NCI-H2029 treated with DMSO at 0.1 percent for 48 hours (cell line): Measurements from ENCODE around the gene CNNM2.

Source experiments
- DNase-seq: peaks from one replicate; lab custom pipeline; 2025; lab: John Stamatoyannopoulos, UW

CNNM2 gene

DNA sequence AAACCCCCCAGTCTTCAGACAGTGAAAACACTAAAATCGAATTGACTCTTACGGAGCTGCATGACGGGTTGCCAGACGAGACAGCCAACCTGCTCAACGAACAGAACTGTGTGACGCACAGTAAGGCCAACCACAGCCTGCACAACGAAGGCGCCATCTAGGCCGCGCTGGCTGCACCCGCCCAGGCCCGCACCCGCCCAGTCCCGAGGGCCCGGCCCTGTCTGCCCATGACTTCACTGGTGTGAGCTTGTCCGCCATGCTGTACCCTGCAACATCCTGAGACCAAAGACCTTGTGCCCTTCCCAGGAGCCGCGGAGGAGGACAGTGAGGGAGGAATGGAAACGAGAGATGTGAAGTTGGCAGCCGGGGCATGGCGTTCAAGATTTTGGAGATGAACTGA lies 158.9 kb downstream of the CNNM2 start:
- DNase-seq = no peak

DNA sequence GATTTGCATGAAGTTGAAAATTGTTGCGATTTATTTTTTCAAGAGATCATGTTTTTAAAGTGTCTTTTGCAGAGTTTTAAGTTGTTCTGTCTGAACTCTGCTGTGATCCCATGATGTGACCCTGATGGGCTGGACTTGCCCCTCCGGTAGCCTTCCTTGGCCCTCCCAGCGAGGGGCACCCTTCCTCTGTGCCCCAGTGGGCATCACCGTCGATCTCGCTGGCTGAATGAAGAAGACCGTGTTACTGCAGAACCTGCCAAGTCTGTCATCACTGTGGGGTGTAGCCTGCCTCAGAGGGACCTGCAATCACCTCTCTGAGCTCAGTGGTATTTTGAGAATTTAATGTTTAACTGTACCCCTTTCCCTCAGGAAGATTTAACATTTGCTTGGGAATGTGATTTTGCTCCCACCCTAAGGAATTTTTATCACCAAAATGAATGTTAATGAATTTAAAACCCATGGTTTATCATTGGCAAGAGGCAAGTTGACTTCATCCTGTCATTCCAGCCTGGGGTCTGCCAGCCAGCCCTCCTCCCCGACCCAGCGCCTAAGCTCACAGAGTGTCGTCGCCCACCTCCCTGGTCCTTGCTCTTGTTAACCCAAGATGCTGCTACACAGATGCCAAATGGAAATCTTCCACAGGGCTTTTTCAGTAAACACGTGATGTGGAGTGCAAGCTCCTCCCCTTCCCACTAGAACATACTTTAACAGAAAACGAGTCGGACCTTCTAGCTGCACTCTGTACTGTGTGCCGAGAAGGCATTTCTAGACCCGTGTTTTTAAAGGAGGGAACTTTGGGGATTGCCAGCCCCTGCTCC lies 159.6 kb downstream of the CNNM2 start:
- no peak for DNase-seq

DNA sequence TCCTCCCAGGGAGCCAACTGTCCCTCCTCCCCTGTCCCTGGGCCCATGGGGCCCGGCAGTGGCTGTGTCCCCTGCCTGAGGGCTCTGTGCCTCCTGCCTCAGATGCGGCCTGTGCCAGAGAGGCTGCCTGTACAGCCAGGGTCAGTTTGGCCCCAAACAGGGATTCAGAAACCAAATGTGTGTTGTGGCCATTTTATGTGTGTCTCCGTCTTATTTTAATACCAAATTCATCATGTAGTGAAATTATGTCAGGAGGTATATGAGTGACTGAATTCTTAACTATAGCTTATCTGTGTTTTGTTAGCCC lies 160.2 kb downstream of the CNNM2 start:
- no peak for DNase-seq

DNA sequence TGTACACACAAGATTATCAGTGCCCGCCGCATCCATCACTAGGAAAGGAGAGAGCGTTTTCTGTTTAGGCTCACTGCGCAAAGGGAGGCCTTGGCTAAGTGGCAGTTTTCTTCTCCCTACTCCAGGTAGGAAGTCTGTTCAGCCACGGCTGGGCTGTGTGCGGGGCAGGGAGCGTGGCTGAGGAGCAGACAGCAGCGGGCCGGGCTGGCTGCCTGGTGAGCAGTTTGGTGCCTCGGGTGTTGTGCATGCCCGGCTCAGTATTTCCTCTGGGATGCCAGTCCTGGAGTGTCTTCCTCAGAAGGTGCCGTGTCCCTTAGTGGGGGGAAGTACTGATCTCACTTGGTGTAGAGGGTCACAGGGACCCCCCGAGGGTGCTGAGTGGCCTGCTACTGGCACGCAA lies 160.6 kb downstream of the CNNM2 start:
- no peak for DNase-seq

DNA sequence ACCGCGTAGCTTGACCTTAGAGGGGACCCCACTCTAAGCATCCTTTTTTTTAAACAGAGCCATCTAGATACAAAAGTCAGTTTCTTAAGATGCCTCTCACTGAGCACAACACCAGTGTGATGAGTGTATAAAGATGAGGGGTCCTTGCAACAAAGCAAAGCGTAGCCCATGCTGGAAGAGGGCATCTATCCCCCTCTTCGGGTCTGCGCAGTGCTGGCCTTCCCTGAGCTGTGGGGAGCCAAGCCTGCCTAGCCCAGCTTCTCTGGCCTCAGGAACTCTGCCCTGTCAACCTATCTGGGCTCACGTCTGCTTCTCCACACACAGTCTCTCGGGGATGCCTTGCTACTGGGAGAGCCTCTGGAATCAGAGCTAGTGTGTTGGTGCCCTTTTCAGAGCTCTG lies 161.0 kb downstream of the CNNM2 start:
- DNase-seq = no peak

DNA sequence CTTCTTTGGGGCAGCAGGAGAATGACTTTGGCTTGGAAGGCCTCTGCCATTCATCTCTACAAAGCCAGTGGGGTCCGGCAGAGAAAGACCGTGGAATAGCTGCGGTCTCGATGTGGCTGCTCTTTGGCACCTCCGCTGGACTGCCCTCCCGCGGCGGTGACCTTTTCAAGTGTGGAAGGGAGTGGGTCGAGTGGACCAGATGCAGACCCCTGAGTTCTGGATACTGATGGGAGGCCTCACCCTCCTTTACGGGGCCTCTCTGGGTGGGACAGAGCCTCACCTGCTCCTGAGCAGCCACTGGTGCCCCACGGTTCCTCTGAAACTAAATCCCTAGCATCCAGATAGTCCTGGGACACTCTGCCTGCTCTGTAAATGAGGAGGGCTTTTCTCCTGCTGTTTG lies 161.9 kb downstream of the CNNM2 start:
- DNase-seq = no peak

DNA sequence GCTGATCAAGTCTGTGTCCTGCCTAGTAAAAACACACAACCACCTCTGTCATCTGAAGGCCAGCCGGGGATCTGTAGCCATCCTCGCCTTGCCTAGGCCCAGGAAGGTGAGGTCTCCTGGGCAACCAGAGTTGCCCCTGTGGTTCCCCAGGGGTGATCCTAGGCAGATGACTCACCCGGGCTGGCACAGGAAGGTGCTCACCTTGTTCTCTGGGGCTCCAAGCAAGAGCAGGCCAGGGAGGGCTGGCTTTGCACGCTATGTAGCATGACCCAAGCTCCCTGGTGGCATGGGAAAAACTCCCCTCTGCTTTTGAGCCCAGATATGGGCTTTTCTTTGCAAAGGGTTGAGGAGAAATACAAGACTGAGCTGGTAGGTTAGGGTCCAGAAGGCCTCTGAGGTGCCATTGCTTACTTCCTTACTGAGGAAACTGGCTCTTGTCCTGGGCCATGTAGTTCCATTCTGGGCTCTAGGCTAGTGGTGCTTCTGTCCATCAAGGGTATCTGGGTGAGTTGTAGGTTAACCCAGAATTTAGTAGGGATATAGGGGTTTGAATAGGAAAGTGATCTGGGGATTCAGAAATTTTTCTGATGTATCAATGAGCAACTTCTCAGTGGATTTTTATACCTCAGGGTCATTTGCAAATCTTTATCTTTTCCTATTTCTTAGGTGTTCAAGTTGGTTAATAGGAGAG lies 162.9 kb downstream of the CNNM2 start:
- DNase-seq = no peak

DNA sequence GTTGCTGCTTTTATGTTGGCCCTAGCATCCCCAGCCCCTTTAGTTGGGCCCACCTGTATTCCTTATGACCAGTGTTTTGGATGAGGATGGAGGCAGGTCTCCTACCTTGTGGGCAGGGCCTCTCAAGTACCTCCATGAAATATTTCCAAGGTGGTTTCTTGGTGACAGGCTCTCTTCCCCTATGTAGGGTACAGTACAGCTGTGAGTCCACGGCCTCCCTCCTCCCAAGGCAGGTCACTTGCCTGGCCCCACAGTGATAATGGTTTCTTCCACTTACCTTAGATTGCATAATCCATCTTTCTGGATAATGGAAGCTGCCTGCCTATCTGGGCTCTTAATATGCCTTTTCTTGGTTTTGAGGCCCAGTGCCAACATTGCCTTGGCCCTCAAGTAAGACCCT lies 164.6 kb downstream of the CNNM2 start:
- DNase-seq = no peak

DNA sequence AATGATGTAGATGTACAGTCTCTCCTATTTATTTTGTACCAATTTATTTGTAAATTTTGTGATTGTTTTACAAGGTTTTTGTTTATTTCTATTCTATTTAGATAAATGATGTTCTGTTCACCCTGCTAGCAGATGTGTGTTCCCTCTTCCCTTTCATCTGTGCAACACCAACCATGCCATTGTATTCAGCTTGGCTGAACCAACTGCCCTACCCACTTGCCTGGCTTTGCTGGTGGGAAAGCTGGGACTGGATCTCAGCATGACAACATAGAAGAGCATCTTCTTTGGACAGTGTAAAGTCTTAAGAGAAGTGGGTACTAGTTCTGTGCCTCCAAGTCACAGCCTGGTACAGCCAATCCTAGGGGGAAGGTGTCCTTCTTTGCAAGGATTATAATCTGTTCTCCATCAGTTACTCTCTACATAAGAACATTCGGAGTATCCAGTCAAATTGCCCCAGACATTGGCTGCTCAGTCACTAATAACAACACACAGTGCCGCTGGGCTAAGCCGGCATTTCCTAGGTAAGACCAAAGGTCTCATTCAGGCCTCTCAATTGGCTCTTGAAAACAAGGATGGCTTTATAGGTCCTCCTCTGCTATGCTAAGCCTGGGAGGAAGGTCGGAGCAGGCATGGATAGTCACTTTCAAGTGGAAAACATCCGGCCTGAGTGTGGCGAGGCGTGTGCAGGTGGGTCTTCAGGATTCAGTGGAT lies 165.3 kb downstream of the CNNM2 start:
- no peak for DNase-seq

DNA sequence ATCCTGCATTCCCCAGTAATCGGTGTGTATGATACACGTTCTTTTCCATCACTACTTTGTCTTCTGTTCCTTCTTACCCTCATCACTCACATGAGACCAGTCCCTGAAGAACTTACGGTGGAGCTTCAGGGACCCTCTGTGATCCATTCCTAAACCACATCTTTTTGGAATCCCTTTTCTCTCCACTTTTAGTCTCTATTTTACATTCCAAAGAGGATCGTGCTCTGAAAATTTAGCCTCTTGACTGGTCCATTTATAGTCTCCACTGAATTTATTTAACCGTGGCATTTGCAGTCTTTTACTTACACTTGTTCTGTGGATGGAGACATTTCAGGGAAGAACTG lies 165.9 kb downstream of the CNNM2 start:
- DNase-seq = no peak

DNA sequence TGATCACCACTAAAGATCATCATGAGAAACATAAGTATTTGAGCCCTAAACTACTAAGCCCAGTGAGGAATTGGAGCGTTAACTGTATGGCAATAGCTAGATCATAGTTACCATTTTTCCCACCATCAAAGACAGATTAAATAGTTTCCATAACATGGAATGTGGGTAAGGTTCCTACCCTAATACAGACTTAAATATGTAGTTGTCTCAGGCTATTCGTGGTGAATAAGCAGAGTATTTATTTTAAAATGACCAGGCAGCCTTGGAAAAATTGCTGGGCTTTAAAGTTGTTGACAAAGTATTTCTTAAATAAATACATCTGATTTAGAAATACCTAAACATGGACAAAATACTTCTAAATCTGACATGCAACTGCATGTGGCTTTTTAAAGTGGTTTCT lies 168.2 kb downstream of the CNNM2 start:
- DNase-seq = no peak

DNA sequence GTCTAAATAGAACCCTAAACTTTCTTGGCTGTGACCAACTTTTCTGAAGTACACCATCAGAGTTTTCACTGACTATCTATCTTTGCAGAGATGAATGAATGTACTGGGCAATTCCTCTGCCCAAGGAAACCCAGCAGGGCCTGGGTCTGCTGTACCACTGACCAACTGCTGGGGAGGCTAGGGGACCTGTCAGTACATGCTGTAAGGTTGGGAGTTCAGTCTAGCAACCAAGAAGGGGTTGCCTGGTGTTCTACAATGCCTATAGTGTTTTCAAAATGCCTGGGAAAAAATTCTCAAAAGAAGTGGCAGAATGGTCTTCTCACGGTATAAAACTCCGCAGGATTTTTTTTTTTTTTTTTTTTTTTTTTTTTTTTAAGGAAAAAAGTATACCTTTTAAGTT lies 168.7 kb downstream of the CNNM2 start:
- DNase-seq = no peak

DNA sequence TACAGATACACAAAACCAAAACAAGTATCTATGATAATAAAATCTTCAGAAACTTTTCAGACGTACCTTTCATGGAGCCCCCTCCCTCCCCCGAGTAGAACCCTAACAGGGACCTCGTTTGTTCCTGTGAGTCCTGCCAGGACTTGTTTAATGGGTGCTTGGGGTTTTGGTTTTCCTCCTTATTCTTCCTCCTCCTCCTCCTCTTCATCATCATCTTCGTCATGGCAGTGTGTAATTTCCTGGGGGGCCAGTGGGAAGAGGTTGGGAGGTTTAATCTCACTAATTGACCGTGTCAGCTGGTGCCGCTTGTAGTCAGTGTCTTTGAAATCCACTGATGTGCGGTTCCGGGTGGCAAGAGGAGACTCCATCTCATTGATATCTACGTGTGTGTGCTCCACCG lies 171.4 kb downstream of the CNNM2 start:
- no peak for DNase-seq

DNA sequence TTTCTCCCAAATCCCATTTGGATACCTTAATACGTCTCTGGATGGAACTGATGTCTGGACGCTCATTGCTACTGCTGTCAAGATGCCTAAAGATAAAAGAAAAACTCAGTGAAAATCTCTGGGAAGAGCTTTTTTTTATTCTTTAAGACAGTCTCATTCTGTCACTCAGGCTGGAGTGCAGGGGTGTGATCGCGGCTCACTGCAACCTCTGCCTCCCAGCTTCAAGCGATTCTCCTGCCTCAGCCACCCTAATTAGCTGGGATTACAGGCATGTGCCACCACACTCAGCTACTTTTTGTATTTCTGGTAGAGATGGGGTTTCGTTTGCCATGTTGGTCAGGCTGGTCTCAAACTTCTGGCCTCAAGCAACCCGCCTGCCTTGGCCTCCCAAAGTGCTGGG lies 172.8 kb downstream of the CNNM2 start:
- no peak for DNase-seq

DNA sequence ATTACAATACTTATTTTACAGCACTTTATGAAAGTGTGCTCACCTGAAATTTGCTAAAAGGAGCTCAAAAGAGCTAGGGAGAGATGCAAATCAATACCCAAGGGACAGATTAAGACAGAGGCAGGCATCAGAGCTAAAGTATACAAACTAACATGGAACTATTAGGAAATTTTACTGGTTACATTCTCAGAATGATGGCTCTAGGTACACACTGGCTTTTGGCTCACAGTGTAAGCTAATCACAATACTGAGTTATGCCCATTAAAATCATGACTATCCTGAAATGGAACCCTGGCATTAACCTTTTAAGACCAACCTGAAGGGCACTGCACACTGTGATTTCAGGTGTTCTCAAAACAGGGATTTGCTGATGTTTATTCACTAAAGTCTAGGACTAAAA lies 176.9 kb downstream of the CNNM2 start:
- no peak for DNase-seq

DNA sequence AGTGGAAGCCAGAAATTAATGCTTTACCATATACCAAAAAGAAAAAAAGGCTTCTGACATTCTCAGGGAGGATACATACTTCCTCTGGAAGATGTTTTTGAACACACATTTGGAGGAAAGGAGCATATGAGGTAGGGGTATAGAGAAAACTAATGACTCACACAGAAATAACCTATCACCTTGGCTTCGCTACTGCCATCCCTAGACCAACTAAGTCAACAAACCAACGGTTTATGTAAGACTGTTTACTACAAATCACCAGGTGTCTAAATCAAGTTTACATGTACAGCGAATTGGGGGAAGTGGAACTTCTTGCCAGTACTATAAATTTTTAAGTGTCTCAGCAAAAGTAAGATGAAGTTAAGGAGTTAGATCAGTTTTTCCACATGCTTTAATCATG lies 178.0 kb downstream of the CNNM2 start:
- DNase-seq = no peak

DNA sequence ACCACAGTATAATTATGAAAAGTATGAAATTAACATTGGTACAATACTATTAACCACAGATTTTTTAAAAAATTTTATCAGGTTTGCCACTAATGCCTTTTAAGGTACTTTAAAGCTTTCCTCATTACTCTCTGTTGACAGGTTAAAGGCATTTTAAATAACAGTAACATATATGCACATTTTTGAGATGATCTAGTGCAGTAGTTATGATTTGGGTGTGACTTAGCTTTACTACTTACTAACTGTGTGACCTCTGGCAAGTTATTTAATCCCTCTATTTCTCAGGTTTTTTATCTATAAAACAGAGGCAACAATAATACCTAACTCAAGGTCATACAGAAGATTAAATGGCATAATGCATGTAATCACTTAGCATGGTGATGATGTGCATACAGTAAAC lies 180.1 kb downstream of the CNNM2 start:
- no peak for DNase-seq

DNA sequence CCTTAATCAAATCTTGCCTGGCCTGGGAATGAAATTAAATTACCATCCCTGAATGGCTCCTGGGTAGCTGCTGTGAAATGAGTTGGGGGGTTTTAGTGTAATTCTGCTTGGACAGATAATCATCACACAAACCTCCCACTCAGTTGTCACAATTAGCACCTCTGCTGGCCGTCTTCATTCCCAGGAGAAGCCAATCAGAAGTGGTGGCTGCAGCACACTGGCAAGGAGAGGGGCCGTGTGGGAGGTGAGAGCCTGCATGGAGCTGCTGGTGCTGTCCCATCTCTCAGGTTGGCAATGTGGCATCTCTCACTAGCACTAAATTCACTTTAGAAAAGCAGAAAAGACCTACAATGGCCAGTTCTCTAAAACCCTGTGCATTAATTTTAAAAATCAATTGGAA lies 182.5 kb downstream of the CNNM2 start:
- DNase-seq = no peak

DNA sequence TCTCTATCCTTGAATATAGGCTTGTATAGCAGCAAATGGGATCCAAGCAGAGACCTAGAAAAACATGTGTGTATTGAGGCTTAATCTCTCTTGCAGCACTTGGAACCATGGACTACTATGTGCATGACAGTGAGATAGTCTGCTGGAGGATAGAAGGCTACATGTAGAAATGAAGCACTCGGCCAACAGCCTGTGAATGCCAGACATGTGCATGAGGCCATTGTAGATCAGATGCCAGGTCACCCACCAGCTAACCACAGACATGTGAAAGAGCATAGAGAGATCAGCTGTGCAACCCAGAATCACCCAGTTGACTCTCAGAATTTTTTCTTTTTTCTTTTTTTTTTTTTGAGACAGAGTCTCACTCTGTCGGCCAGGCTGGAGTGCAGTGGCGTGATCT lies 184.1 kb downstream of the CNNM2 start:
- DNase-seq = no peak

DNA sequence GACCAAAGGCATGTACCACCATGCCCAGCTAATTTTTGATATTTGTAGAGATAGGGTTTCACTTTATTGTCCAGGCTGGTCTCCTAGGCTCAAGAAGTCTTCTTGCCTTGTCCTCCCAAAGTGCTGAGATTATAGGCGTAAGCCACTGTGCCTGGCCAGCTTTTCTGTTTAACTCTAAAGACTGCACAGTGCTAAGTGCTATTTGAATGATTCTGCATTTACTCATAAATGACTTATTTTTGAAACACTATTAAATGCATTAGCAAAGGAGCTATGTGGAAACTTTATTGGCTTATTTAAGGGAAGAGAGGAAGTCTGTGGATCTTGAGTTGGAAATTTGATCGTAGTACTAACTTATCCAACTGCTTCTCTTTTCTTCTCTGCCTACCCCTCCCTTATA lies 185.9 kb downstream of the CNNM2 start:
- DNase-seq = no peak

DNA sequence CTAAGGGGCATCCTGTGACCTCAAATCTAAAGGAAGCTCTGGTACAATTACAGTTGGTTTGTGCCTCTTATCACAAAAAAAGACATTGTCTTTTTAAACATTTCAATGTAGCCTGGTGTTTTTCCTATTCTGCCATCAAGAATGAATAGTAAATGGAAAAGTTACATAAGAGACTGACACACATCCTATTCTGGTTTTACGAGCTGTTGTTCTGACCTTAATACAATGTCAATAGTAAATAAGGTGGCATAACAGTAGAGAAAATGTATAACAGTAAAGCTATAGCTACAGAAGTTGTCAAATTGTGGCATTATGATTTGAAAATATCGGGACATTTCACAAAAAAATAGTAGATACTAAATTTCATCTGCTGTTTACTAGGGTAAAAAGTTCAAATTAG lies 186.6 kb downstream of the CNNM2 start:
- DNase-seq = no peak

DNA sequence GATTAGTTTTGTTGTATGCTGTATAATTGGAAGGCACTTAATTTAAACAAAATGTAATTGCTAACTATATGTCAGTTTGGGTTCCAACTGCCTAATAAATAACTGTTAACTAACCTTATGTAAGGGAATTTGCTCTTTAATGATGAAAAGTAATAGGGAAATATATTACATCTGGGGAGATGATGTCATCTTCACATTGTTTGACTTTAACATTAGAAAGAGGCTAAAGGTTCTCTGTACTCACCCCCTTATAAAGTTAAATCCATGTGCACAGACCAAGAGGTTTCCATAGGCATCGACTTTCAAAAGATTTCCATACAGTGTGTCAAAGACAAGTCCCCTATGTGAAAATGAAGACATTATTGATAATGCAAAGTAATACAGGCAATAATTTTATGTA lies 187.4 kb downstream of the CNNM2 start:
- DNase-seq = no peak

DNA sequence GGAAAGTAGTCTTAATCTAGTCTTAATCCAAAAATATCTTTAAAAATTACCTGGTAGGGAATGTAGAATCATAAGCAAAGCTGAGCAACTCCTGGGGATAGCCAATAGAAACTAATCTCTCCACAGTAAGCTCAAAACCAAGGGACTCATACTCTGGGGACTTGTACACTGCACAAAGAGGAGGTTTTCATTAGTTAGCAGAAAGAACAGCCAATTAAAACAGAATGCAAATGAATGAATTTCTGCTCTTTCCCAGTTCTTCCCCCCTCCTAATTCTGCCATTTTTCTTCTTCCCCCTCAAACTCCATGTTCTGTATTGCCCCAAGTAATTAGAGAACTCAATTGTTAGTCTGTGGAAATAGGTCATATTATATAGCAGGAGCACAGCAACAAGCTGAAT lies 188.4 kb downstream of the CNNM2 start:
- DNase-seq = no peak

DNA sequence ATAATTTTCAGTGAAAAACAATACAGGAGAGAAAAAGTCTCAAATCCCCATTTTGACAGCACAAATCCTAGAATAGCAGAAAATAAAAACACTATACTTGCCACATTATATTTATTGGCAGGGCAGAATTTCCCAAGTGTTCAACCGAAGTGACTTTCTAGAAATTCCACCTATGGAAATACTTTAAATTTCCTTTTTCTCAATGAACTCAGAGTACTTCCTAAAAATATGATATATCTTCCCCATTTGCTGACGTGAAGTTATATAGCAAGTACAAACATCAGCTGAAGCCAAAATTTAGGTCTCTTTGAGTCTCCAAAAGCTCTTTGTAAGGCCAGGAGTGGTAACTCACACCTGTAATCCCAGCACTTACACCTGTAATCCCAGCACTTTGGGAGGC lies 191.7 kb downstream of the CNNM2 start:
- no peak for DNase-seq
